GM20431 (cell line): Measurements from ENCODE around the gene RNF111.

Source experiments
- in situ Hi-C: fragments of 300-500 bp; cut with MseI, MboI; formaldehyde crosslinking; loops from one replicate; pipeline ENCODE4 v1.15.0; 2020; ENCODE audit warnings: low sequenced_read_pairs; ENCODE audit not compliant: unreplicated experiment

RNF111 gene

DNA sequence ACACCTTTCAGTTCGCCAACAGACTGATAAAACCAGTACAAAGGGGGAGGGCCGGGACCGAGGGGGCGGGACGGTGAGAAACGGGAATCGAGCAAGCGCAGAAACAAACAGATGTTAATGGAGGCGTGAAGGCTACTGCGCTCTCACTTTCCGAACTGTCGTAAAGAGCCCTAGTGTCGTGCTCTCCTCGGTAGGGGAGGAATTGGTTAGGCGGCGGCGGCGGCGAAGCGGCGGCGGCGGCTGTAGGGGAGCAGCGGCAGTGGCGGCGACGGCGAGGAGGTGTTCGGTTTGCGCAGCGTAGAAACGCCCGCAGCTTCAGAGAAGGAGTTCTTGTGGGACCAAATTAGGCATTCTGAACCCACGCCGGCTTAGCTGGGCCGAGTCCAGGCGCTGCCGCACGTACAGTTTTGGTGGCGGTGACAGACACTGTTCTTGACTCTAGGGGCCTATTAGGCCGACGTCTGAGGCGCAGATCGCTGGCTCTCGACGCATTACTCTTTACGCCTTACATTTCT is at the start of gene RNF111:
TSS of gene RNF111 (plus strand) at position 173 of the 515 bp plus-strand sequence. CDS start 43,160 bp downstream, outside the sequence.
- in situ Hi-C loops = no loop called here

DNA sequence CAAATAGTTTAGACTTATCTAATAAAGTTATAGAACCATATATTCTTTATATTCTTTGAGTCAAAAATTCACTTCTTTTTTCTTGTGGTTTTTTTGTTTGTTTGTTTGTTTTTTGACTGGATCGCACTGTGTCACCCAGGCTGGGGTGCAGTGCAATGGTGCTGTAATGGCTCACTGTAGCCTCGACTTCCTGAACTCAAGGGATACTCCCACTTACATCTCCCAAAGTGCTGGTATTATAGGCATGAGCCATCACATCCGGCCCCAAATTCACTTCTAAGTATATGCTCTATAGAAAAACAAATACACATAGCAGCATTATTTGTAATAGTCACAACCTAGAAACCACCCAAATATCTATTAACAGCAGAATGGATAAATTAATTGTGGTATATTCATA is 40.3 kb upstream of the RNF111 start:
- in situ Hi-C loops = no loop called here

DNA sequence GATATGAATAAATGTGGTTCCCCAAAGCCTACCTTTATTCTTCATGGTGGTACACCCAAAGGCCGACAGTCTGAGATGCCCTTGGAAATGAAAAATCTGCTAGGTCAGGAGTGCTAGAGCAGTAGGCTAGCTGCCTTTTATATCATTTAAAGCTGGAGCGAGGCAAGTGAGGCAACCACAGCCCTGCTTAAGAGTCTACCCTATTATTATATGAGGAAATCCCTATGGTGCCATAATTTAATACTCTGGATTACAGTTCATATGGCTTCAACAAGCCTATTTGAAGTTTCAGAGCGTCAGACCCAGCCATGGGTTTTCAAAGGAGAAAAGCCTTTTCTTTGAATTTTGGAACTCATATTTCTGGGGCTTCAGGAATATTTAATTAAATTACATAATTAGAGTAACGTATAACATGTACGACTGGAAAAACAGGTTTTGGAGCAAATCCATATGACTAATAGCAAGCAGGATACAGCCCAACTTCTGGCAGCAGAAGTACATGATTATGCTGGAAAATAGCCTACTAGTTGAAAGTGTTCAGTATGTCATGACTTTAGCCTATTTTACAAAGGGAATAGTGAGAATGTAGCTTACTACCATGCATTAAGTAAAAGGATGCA is 36.0 kb upstream of the RNF111 start:
- in situ Hi-C loops = loop anchor here (10.0 kb wide), 1 partner anchor 543 kb away; no protein-coding TSS in a partner anchor

DNA sequence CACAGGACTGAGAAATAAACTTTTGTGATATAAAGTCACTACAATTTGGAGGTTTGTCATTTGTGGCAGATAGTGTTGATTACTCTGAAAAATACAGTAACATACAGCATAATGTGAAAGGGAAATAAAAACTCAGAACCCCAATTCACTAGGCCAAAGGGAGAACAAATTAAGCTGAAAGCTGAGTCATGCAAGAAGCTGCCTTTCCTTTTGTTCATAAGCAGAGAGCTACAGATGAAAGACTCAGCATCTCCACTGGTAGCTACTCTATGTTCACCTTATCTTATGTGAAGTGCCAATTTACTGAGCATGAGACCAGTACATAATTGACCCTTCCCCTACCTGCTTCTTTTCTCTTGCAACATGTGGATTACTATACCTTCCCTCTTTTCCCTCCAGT is 34.7 kb upstream of the RNF111 start:
- in situ Hi-C loops = loop anchor here (10.0 kb wide), 1 partner anchor 542 kb away; no protein-coding TSS in a partner anchor

DNA sequence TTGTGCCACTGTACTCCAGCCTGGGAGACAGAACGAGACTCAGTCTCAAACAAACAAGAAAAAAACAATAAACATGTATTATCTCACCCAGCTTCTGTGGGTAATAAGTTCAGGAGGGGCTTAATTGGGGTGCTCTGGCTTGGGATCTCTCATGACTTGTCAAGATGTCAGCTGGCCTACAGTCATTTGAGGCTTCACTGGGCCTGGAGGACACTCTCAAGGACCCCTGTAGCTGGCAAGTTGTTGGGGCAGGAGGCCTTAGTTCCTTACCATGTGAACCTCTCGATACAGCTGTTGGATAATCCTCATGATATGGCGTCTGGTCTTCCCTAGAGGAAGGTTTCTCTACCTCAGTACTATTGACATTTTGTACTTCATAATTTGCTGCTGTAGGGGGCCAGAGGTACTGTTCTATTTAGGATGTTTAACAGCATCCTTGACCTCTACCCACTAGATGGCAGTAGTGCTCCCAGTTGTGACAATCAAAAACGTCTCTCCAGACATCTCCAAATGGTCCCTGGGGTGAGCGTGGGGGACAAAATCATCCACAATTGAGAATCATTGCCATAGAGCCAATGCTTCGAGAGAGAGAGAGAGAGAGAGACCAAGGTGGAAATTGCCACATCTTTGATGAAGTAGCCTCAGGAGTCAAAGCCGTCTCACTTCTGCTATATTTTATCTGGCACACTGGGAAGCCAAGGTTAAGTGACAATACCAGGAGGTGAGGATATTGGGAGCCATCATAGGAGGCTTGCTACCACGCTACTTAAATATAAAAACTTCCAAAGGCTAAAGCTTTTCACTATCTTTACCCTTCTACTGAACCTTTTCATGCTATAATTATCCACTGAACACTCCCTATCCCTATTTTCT is 30.1 kb upstream of the RNF111 start:
- in situ Hi-C loops = loop anchor here (10.0 kb wide), 1 partner anchor 537 kb away; no protein-coding TSS in a partner anchor

DNA sequence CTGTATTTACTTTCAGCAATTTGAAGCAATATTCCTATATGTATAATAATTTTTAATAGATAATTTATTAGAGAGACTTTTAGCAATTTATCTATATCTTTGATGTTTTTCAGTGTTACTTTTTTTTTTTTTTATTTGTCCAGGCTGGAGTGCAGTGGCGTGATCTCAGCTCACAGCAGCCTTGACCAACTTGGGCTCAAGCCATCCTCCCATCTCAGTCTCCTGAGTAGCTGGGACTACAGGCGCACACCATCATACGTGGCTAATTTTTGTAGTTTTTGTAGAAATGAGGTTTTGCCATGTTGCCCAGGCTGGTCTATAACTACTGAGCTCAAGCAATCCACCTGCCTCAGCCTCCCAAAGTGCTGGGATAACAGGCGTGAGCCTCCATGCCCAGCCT is 28.7 kb upstream of the RNF111 start:
- in situ Hi-C loops = loop anchor here (10.0 kb wide), 1 partner anchor 536 kb away; no protein-coding TSS in a partner anchor

DNA sequence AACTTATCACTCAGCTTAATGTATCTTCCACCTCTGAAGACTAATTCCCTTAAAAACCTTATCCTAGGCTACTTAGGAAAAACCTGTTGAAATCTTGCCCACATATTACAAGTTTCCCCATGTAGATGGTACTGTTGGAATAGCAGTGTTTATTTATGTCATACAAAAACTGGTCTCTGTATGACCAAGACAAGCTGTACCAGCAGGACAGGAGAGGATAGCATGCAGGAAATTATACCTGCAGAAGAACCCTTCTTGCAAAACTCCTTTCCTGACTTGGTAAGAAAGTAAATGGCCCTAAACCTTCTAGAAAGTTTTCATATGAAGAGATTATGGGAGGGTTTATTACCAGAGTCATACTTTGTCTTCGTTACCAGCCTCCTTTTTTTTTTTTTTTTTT is 25.3 kb upstream of the RNF111 start:
- in situ Hi-C loops = no loop called here

DNA sequence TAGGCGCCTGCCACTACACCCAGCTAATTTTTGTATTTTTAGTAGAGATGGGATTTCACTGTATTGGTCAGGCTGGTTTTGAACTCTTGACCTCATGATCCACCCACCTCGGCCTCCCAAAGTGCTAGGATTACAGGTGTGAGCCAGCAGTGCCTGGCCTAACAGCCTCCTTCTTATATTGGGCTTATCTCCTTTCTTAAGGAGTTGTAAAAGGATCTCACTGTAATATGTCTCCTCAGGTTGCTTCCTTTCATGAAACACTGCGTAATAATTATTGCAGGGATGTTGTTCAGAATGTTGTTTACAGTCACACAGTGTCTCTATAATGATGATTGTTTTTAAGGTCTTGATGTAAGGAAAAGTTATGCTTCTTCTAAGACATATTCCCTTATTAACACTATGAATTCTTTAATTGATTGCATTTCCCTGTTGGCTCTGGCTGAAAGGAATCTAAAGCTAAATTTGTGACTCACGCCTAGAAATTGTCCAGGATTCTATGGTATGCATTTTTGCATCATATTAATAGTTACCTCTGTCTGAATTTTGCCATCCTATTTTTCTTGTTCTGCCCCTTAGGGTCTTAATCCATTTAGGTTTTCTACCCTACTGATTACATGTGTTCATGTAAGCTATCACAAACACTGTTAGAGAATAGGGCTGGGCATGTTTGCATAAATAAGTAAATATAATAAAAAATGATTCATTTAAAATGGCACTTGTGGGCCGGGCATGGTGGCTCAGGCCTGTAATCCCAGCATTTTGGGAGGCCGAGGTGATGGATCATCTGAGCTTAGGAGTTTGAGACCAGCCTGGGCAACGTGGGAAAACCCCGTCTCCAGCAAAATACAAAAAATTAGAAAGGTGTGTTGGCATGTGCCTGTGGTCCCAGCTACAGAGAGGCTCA is 24.5 kb upstream of the RNF111 start:
- in situ Hi-C loops = no loop called here

DNA sequence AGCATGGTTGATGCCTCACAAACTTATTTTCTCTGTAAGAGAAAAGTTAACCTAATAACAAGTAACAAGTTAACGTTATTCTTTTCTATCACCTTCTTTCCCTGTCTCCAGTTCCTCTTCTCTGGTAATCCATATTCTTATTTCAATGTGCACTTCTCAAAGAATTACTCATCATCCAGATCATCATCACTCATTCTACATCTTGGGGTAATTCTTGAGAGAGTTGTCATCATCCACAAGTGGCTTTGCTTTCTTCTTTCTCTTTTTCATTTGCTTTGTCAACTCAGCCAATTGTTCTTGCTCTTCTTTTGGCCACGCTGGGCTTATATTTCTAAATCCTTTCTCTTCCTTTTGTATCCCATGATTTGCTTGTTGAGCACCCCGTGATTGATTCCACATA is 20.8 kb upstream of the RNF111 start:
- in situ Hi-C loops = no loop called here

DNA sequence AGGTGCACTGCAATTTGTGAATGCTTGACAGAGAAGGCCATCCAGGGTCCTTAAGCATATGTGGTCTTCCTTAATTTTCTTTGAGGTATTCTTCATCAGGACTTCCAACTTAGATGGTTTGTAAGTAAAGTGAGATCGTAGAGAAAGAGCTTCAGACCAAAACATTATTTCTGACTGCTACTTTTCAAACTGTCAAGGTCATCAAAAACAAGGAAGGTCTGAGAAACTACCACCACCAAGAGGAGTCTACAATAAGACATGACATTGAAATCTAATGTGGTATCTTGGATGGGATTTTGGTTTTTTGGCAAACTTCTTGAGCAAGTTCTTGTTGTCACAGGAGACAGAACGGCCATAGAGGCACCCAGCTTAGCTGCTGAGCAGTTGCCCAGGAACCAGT is 20.0 kb upstream of the RNF111 start:
- in situ Hi-C loops = no loop called here

DNA sequence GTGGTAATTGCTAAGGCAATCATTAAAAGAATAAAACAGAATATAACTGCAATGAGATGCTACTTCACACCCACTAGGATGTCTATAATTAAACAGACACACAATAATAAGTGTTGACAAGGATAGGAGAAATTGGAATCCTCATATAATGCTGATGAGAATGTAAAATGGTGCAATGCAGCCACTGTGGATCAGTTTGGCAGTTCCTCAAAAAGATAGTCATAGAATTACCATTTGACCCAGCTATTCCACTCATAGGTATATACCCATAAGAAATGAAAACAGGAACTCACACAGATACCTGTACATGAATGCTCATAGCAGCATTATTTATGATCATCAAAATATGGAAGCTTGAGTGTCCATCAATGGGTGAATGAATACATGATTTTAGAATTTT is 9.6 kb upstream of the RNF111 start:
- in situ Hi-C loops = no loop called here

DNA sequence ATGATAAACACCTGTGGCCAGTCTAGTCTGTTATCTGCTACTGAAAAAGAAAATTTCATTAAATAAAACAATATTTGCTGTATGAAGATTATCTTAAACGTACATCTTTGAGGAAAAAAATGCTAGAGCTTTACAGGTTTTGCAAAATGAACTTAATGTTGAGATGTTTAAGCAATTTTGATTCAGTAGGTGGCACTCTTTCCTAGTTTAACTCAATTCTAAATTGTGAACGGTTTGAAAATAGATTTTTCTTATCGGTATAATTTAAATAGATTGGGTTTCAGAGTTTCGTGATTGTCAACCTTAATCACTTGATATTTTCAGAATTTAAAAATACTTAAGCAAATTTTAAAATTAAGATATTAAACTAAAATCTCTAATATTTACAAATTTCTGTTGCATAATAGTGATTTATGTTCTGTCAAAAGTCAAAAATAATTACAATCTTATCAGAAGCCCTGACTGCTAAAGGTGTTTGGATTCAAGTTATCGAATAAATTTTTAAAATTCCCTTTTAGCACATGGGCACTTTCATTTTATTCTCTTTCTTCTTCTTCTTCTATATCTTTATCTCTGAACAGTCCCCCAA is 7.0 kb upstream of the RNF111 start:
- in situ Hi-C loops = no loop called here

DNA sequence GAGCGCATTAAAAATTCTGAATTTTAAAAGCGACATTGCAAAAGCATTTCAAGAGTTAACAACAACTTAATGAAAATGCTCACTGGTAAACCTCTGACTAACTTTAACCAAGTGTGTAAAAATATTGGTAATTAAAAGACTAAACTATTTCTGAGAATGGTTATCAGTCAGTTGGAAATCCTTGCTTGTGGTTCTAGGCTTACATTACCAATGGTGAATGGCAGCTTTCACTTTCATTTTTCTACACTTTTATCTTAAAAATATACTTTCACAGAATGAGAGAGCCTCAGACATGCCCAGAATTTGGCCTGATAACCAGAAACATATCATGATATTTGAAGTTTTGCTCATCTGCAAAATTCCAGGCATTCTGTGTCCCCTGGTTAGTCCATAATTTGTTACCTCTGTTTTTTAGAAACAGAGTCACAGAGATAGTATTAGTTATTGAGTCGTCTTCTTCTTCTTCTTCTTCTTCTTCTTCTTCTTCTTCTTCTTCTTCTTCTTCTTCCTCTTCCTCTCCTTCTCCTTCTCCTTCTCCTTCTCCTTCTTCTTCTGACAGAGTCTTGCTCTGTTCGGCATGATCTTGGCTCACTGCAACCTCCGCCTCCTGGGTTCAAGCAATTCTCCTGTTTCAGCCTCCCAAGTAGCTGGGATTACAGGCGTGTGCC is 5.5 kb upstream of the RNF111 start:
- in situ Hi-C loops = no loop called here

DNA sequence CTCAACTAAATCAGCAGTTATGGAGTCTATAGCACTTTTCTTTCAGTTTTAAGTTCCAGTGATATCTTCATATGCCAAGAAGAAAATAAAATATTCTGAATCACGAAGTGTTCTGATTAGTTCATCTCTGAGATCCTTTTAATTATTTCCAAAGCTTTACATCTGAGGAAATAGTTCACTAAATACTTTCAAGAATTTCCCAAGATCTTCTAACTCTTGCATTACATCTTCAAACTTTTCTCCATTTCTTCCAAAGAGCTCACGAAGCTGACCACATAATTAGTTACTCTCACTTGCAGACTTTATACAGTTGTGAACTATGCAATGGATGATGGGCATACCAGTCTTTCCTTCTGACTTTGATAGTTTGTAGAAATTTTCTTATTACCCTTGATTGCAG is 4.2 kb upstream of the RNF111 start:
- in situ Hi-C loops = no loop called here

DNA sequence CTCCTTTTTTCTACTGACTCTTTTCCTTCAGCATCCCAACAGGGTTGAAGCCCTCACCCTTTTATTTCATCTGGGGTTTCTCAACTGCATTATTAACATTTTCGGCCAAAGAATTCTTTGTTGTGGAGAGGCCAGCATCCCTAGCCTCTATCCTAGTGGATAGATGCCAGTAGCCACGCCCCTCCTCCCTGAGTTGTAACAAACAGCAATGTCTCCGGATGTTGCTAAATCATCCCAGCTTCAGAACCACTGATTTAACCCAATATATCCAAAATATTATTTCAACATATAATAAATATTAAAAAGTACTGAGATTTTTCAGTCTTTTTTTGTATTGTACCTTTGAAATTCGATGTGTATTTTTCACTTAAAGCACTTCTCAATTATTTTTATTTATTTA is 2.0 kb upstream of the RNF111 start:
- in situ Hi-C loops = no loop called here

DNA sequence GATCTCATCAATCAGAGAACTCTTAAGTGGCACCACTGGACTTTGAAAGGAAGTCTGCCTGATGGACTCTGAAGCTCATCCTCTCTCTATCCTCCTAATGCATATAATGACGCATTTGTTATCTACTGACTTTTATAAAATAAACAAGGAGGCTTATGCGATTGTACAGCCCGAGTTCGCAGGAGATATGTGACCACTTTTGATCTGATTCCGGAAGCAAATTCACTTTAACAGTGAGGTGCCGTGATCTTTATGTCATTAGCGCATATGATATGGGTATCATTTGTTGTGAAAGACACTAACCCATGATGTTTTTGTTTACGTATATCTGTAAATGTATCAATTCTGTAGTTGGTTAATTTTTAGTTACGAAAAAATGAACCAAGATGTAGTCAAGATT is 427 bp upstream of the RNF111 start:
- in situ Hi-C loops = no loop called here

DNA sequence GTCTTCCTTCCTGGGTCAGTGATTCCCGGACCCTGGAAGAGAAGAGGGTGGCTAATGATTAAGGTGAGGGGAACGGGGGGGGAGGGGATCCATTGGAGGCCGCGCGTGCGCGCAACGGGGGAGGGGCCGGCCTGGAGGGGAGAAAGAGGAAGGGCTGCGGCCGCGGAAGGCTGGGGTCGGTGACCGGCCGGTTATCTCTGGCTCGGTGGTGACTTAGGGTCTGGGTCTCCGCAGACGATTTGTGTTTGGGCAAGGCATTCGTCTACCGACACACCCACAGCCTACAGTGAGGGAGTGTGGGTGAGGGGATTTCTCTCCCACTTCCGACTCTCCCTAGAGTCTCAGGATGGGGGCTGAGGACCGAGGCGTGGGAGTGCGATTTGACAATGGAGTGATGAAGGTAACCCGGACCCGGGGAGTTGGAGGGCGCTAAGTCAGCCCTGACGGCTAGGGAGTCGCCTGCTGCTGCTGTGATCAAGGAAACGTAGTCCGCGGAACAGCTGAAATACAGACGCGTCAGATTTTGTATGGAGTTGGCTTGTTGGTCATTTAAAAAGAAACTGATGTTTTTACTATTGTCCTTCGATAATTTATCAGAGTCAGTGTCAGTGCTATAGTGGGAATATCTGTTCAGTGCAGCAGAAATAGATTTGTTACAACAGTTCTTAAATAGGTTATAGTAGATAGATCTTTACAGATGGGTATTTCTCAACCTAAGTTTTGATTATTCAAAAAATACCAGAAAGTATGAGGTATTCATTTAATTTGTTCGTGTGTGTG is 733 bp downstream of the RNF111 start:
- in situ Hi-C loops = no loop called here

DNA sequence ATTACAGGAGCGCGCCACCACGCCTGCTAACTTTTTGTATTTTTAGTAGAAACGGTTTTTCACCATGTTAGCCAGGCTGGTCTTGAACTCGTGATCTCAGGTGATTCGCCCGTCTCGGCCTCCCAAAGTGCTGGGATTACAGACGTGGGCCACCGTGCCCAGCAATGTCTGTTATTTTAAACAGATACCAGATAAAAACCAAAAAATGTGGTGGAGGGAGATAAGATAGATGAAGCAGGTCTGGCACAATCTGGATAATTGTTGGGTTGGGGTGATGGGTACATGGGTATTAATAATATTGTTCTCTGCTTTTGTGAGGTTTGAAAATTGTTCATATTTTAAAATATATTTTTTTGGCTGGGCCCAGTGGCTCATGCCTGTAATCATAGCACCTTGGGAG is 4.7 kb downstream of the RNF111 start:
- in situ Hi-C loops = no loop called here
